ENCODE measurements around the gene AP5Z1.

GRCh38 chr7:4783762-4784351 is 8.4 kb downstream of the AP5Z1 start:
- TF ChIP-seq CTCF (IDR thresholded peaks at IDR 0.05) = no peak
- no peak for TF ChIP-seq POLR2A (IDR thresholded peaks at IDR 0.05)
- TF ChIP-seq POLR2AphosphoS5 (IDR thresholded peaks at IDR 0.05; ENCODE audit: insufficient read depth in 1 of 2, low read depth in 1 of 2) = no peak

All from vagina (tissue), 2 donors.